Common myeloid progenitor, CD34-positive (primary cell): ENCODE data around the gene CD3G.

Source experiments
- CTCF ChIA-PET: fragments of 350-600 bp; sonication (Branson Sonifier 250); formaldehyde crosslinking; loops from one replicate; lab custom pipeline; 2021; ENCODE audit warnings: antibody characterized with exemption; lab: Charles Lee
- POLR2A ChIA-PET: fragments of 350-600 bp; sonication (Branson Sonifier 250); formaldehyde crosslinking; loops from one replicate; lab custom pipeline; 2021; ENCODE audit warnings: antibody characterized with exemption; lab: Charles Lee
- DNase-seq, 3 donors: peaks; one replicate each; pipeline versions ENCODE4 v3.0.0 to v3.0.0-alpha.2; 2013
- H3K27ac ChIP-seq, 2 experiments: 1 replicate in 1 of 2; 2 replicates in 1 of 2; pipeline ENCODE4 v1.7.0; 2013; ENCODE audit warnings: inconsistent platforms in 2 of 2, low read length in 2 of 2, mild to moderate bottlenecking in 2 of 2, low read depth in 1 of 2, moderate library complexity in 1 of 2; ENCODE audit not compliant: severe bottlenecking in 2 of 2, insufficient read depth in 1 of 2, poor library complexity in 1 of 2
- H3K27me3 ChIP-seq, 5 experiments: replicated peaks in 2 of 5; 1 replicate in 3 of 5; 2 replicates in 2 of 5; pipeline versions ENCODE4 v1.6.1 to v1.7.0; 2013; ENCODE audit warnings: low read length in 4 of 5, mild to moderate bottlenecking in 2 of 5, moderate library complexity in 2 of 5, inconsistent platforms in 1 of 5; ENCODE audit not compliant: insufficient read depth in 5 of 5, control insufficient read depth in 4 of 5
- H3K36me3 ChIP-seq, 4 experiments: 1 replicate in 2 of 4; 2 replicates in 2 of 4; pipeline versions ENCODE4 v1.6.1 to v1.7.0; 2013; ENCODE audit warnings: low read length in 3 of 4, control low read depth in 1 of 4, mild to moderate bottlenecking in 1 of 4; ENCODE audit not compliant: control insufficient read depth in 4 of 4, insufficient read depth in 4 of 4
- H3K4me1 ChIP-seq, 4 experiments: 1 replicate in 3 of 4; 2 replicates in 1 of 4; pipeline versions ENCODE4 v1.6.1 to v1.7.1; 2013; ENCODE audit warnings: low read length in 3 of 4, mild to moderate bottlenecking in 3 of 4, control low read depth in 1 of 4, inconsistent platforms in 1 of 4, moderate library complexity in 1 of 4; ENCODE audit not compliant: control insufficient read depth in 4 of 4, insufficient read depth in 4 of 4; ENCODE audit errors: control extremely low read depth in 1 of 4
- H3K4me3 ChIP-seq, 7 experiments: 1 replicate in 4 of 7; 2 replicates in 3 of 7; pipeline versions ENCODE4 v1.5.1 to v1.7.0; 2013; ENCODE audit warnings: mild to moderate bottlenecking in 7 of 7, low read length in 6 of 7, moderate library complexity in 6 of 7, inconsistent platforms in 2 of 7, low read depth in 2 of 7, control low read depth in 1 of 7; ENCODE audit not compliant: insufficient read depth in 4 of 7, control insufficient read depth in 1 of 7; ENCODE audit errors: extremely low read depth in 1 of 7
- H3K9me3 ChIP-seq, 5 experiments: 1 replicate in 4 of 5; 2 replicates in 1 of 5; pipeline versions ENCODE4 v1.6.1 to v1.7.1; 2013; ENCODE audit warnings: low read length in 4 of 5, mild to moderate bottlenecking in 2 of 5, inconsistent platforms in 1 of 5, low read depth in 1 of 5, moderate library complexity in 1 of 5; ENCODE audit not compliant: control insufficient read depth in 4 of 5, insufficient read depth in 2 of 5; ENCODE audit errors: control extremely low read depth in 1 of 5
- WGBS: methylation state at CpG from one replicate; pipeline ENCODE4 v1.1.5; 2013; ENCODE audit not compliant: insufficient coverage; 5-methylcytosine and 5-hydroxymethylcytosine counted together

Gene CD3G

GRCh38 chr11:118313242-118313641, 30.9 kb upstream of the CD3G start:
- 90% methylated on average over 1 of the region's 4 CpGs for WGBS
- no peak for DNase-seq
- H3K4me3 ChIP-seq, result no peak overlapping the region
- POLR2A ChIA-PET, result no interaction called here
- H3K27ac ChIP-seq, result no peak overlapping the region
- H3K4me1 ChIP-seq, result peaks cover 7 to 66% (median 31%) of the 10 kb centered on the region in 4 experiments
- no peaks in the 10 kb centered on the region for H3K9me3 ChIP-seq
- H3K36me3 ChIP-seq, result no peaks in the 10 kb centered on the region
- H3K27me3 ChIP-seq, result no peaks in the 10 kb centered on the region
- CTCF ChIA-PET, result interaction anchor here (0.7 to 1.4 kb wide), 3 partner anchors 40 to 187 kb away, joined by 3 read pairs; no protein-coding TSS in a partner anchor

- Histone ChIP-seq H3K36me3 (no peaks in the 10 kb centered on the region), H3K9me3 (no peaks in the 10 kb centered on the region), H3K27me3 (no peaks in the 10 kb centered on the region), H3K4me1 (peaks cover 8 to 84% (median 40%) of the 10 kb centered on the region in 4 experiments), H3K27ac (no peak overlapping the region), H3K4me3 (no peak overlapping the region)
- 100% methylated on average over 5 of the region's 7 CpGs for WGBS
- CTCF ChIA-PET, result no interaction called here
- no peak for DNase-seq
- POLR2A ChIA-PET, result interaction anchor here (0.6 kb wide), 1 partner anchor 787 kb away, joined by 3 read pairs; no protein-coding TSS in a partner anchor
Observed at GRCh38 chr11:118314988-118315411, 29.1 kb upstream of the CD3G start.

- ChIA-PET CTCF (interaction anchor here (0.7 to 1.4 kb wide), 3 partner anchors 9 to 30 kb away, joined by 4 to 7 read pairs (median 5); no protein-coding TSS in a partner anchor), POLR2A (no interaction called here)
- no peak overlapping the region for H3K27ac ChIP-seq
- H3K27me3 ChIP-seq, result no peaks in the 10 kb centered on the region
- no peak for DNase-seq
- H3K9me3 ChIP-seq, result no peaks in the 10 kb centered on the region
- peaks cover 8 to 81% (median 37%) of the 10 kb centered on the region in 4 experiments for H3K4me1 ChIP-seq
- no peaks in the 10 kb centered on the region for H3K36me3 ChIP-seq
- 98% methylated on average over 4 of the region's 4 CpGs for WGBS
- H3K4me3 ChIP-seq, result no peak overlapping the region
Observed at GRCh38 chr11:118318124-118318523, 26.0 kb upstream of the CD3G start.

- H3K4me3 ChIP-seq, result peak overlapping the region in 1 of 7 experiments; percentile 9
- no peak overlapping the region for H3K27ac ChIP-seq
- no peaks in the 10 kb centered on the region for H3K9me3 ChIP-seq
- no peak for DNase-seq
- WGBS, result 82% methylated on average over 10 of the region's 11 CpGs
- ChIA-PET CTCF (interaction anchor here (0.6 to 1.4 kb wide), 3 partner anchors 10 to 45 kb away, joined by 3 to 7 read pairs (median 4); no protein-coding TSS in a partner anchor), POLR2A (interaction anchor here (0.6 kb wide), 1 partner anchor 28 kb away, joined by 4 read pairs; no protein-coding TSS in a partner anchor)
- H3K4me1 ChIP-seq, result peaks cover 8 to 77% (median 37%) of the 10 kb centered on the region in 4 experiments
- no peaks in the 10 kb centered on the region for H3K36me3 ChIP-seq
- no peaks in the 10 kb centered on the region for H3K27me3 ChIP-seq
Observed at GRCh38 chr11:118318581-118319336, 25.4 kb upstream of the CD3G start.

GRCh38 chr11:118319337-118319707, 24.8 kb upstream of the CD3G start:
- no peak overlapping the region for H3K27ac ChIP-seq
- CTCF ChIA-PET, result no interaction called here

GRCh38 chr11:118320515-118320914, 23.6 kb upstream of the CD3G start:
- POLR2A ChIA-PET, result no interaction called here

More at GRCh38 chr11:118319337-118319707, 24.8 kb upstream of the CD3G start:
- peak overlapping the region in 1 of 7 experiments; percentile 9 for H3K4me3 ChIP-seq
- peak; percentile 35 to 66 (median 57) for DNase-seq
- peaks cover 8 to 74% (median 37%) of the 10 kb centered on the region in 4 experiments for H3K4me1 ChIP-seq
- no peaks in the 10 kb centered on the region for H3K9me3 ChIP-seq
- H3K27me3 ChIP-seq, result no peaks in the 10 kb centered on the region
- POLR2A ChIA-PET, result interaction anchor here (0.6 kb wide), 1 partner anchor 27 kb away, joined by 4 read pairs; no protein-coding TSS in a partner anchor
- no peaks in the 10 kb centered on the region for H3K36me3 ChIP-seq
- 0% methylated on average over 1 of the region's 1 CpG for WGBS

More at GRCh38 chr11:118320515-118320914, 23.6 kb upstream of the CD3G start:
- no peak overlapping the region for H3K4me3 ChIP-seq
- H3K36me3 ChIP-seq, result no peaks in the 10 kb centered on the region
- WGBS, result 100% methylated on average over 3 of the region's 3 CpGs
- H3K27ac ChIP-seq, result no peak overlapping the region
- peaks cover 8 to 64% (median 31%) of the 10 kb centered on the region in 4 experiments for H3K4me1 ChIP-seq
- DNase-seq, result no peak
- H3K27me3 ChIP-seq, result no peaks in the 10 kb centered on the region
- H3K9me3 ChIP-seq, result no peaks in the 10 kb centered on the region
- CTCF ChIA-PET, result interaction anchor here (1.1 kb wide), 1 partner anchor 25 kb away, joined by 6 read pairs; no protein-coding TSS in a partner anchor
